Measurements from ENCODE around the gene SLC7A5.

DNA sequence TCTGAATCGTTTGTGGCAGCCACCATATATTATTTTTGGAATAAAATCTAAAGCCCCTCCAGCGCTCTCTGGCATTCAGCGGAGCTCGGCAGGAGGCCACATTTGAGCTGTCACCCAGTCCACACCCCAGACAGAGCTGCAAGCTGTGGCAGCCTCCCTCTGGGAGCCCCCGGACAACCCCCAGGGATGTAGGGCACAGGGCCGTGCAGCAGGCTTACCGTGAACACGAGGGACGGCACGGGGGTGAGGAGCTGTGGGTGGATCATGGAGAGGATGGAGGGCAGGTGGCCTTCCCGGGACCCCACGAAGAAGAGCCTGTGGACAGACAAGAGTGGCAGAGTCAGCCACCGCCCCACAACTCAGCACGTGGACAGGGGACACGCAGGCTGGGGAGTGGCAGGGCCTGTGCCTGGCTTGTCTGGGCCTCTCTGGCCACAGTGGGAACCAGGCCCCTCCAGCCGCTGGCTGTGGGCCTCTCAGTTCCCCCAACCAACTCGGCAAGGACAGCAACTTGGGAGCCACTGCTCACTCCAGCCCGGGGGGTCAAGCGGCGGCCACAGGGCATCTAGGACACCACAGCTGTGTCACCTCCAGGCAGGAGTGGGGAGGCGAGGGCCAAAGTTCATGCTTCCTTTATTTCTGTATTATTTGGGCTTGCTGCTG is 31.5 kb downstream of the SLC7A5 start:
- TF ChIP-seq, protein P1, sequence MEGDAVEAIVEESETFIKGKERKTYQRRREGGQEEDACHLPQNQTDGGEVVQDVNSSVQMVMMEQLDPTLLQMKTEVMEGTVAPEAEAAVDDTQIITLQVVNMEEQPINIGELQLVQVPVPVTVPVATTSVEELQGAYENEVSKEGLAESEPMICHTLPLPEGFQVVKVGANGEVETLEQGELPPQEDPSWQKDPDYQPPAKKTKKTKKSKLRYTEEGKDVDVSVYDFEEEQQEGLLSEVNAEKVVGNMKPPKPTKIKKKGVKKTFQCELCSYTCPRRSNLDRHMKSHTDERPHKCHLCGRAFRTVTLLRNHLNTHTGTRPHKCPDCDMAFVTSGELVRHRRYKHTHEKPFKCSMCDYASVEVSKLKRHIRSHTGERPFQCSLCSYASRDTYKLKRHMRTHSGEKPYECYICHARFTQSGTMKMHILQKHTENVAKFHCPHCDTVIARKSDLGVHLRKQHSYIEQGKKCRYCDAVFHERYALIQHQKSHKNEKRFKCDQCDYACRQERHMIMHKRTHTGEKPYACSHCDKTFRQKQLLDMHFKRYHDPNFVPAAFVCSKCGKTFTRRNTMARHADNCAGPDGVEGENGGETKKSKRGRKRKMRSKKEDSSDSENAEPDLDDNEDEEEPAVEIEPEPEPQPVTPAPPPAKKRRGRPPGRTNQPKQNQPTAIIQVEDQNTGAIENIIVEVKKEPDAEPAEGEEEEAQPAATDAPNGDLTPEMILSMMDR (IDR thresholded peaks at IDR 0.05): no peak
- TF ChIP-seq POLR2A (IDR thresholded peaks at IDR 0.05) (no peak), POLR2AphosphoS5 (IDR thresholded peaks at IDR 0.05) (no peak), EP300 (IDR thresholded peaks at IDR 0.05; ENCODE audit: low read depth) (no peak)

Data from transverse colon (tissue), 4 donors.